Measurements from ENCODE around the gene EFNA4.
A peak's percentile ranks its signal among the peaks of the same experiment; 100 is the strongest.

EFNA4 gene

DNA sequence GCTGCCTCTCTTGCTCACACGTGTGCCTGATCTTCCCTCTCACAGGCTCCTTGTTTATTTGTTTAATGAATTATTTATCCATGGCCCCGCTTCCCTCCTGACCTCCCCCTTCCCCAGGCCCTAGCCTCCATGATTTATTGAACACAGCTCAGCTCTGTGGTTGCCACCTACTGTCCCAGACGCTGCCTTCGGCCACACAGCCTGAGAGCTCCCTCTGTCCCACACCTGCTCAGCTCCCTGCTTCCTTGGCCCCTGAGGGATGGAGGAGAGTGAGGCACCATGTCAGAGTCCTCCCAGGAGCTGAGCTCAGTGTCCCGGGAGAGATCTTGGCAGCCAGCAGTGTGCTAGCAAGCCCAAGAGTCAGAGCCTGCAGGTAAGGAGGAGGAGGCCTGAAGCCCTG, 12.0 kb downstream of the EFNA4 start:
- DNase-seq (ENCODE audit: low spot score) = no peak

DNA sequence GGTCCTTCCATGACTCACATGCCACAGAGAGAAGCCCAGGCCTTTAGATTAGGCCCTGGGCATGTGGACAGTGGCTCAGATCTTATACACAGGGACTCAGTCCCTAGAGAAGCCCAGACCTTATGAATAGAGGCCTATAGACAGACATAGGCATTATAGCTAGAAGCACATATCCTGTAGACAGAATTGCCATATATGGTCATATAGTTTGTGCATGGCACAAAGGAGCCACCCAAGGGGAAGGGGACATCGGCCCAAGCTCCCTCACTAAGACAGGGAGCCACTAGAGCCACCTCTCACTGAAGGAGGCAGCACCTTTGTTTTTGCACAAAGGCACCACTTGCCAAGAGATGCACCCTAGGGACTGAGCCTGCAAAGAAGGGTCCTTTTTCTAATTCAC, 12.8 kb downstream of the EFNA4 start:
- DNase-seq (ENCODE audit: low spot score) = no peak

DNA sequence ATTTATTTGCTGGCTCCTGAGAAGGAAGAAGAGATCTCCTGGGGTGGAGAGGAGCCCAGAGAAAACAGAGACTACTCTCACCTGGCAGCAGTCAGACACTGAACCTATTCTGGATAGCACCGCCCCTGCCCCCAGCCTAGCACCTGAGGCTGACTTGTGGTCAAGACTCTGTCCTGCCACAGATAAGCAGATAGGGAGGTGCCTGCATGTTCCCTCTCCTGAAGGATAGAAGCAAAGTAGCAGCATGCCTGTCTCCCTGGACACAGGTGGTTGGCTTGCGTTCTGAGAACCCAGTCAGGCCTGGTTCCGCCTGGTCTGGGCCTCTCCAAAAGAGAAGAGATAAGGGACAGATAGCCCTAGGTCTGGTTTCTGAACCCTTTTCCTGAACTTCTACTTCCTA, 13.8 kb downstream of the EFNA4 start:
- no peak for DNase-seq (ENCODE audit: low spot score)

DNA sequence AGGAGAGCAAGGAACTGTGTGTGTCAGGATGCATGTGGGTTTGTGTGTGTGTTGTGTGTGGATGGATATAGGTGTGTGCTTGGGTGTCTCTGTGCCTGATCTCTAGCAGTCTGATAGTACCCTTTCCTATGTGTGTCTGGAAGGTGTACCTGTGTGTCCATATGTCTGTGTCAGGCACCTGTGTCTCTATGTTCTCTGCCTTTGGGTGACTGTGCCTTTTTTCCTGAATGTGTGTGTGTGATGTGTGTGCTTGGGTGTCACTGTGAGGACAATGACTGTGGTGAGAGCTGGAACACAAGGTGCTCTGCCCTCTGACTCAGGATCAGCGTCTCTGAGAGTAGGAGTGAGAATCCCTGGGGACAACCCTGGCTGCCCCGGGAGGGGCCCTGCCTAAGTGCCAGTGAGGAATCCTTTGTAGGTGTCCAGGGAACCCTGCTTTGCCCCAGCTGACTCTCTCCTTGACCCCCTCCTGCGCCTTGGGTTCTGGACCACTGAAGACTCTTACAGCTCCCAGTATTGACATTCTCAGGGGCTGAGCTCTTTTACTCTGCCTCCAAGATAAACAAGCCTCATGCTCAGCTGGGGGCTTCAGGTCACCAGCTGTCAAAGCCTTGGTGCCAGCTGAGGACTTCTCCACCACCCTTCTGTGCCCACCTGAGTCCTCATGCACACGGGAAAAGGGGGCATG, 14.4 kb downstream of the EFNA4 start:
- DNase-seq (ENCODE audit: low spot score) = no peak

DNA sequence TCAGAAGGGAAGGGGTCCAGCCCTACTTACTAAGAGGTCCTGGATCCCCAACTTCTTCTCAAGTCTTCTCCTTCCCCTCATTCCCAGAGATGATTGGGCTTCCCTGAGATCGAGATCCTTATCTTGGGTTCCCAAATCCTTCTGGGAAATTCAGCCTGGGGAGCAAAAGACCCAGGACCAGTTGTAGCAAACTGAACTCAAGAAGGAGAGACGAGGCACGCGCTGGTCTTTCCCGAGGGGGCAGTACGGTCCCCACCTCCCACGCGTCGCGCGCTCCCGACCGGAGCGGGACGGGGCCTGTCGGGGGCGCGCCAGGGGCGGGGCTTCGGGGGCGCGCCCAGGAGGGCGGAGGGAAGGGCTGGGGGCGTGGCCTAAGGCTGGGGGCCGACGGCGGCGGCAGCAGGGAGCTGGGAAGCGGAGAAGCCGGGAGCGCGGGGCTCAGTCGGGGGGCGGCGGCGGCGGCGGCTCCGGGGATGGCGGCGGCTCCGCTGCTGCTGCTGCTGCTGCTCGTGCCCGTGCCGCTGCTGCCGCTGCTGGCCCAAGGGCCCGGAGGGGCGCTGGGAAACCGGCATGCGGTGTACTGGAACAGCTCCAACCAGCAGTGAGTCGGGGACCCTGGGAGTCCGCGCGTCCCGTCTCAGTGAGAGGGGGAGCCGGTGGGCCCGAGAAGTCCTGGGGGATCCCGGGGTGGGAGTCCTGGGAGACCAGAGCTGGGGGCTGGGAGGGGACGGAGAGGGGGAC, 15.1 kb downstream of the EFNA4 start, which contains the start of gene EFNA3:
TSS of gene EFNA3 (plus strand) at position 369 of the 741 bp plus-strand sequence. CDS start at position 474, 105 bp downstream.
- DNase-seq (ENCODE audit: low spot score) = peak; percentile 87

DNA sequence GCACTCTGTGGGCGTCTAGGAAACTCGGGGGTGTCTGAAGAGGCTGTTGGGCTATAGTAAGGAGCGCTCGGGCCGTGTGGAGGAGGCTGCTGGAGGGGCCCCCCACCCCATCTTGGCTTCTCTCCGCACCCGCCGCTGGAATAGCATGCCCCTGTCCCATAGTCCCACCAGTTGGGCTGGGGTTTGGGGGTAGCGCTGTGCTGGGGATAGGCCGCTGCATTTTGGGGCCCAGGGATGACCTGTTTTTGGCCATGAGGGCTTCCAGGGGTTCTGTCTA, 15.6 kb downstream of the EFNA4 start:
- no peak for DNase-seq (ENCODE audit: low spot score)

DNA sequence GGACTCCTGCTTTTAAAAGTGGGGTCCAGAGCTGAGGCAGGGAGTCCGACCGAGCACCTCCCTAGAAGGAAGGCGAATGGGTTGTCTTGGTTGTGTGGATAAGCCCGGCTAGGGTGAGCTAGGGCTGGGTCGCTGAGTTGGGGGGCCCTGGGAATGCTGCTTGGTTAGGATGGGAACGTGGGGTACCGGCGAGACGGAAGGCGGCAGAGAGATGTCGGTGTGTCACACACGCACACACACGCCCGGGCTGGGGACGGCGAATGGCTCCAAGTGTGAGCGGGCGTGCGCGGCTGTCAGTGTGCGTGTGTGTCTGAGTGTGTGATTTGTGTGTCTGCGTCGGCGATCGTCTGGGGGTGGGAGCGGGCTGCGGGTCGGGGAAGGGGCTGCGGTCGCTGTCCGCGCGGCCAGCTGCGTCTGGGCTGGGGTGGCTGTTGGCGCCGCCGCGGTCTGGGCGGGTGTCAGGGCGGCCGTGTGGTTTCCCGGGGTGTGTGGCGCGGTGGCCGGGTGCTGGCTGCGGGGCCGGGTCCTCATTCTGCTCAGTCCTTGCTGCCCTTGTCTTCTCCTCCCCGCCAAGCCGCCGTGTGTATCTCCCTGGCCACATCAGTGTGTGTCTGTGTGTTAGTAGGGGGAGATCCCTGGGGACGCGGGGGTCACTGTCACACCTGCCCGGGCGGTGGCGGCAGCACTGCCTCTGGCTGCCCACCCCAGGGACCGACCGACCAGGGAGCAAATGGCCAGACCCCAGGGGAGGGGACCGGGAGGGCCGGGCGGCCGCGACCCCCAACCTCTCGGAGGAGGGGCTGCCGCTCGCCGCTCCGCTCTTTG, 16.2 kb downstream of the EFNA4 start:
- no peak for DNase-seq (ENCODE audit: low spot score)

DNA sequence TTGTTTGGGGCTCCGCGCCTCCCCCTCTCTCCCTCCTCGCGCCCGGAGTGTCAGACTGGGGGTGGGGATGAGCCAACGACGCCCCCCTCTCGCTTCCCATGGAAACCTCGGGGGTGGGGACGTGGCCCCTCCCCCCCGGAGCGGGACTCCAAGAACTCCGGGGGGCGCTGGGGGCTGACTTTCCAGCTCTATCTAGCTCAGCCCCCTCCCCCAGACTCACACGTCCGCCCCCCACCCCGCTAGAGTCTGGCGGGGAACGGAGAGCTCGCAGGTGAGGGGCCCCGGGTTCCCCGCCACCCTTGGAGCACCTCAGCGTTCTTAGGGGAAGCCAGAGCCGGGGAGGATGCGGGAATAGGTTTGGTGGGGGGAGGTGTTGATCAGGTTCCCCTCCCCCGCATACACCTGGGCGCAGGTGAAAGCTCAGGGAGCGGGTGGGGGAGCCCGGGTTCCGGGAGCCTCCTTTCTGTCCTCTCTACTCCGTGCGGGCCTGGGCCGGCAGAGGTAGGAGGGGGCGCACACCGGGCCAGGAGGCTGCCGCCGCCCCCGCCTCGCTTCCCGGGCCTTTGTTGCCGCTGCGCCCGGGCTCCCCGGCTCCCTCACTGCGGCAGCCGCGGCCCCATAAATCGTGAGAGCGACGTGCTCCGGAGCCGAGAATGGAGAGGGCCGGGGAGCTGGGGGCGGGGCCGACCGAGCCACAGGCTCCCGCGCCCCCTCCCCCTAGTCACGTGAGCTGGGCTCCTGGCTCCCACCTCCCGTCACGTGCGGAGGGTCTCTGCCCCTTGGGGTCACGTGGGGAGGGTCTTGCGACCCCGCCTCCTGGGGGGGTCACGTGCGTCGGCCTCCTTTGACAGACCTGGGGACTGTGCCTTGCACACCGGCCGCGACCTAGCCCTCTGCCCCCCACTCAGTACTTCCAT, 17.0 kb downstream of the EFNA4 start:
- no peak for DNase-seq (ENCODE audit: low spot score)

DNA sequence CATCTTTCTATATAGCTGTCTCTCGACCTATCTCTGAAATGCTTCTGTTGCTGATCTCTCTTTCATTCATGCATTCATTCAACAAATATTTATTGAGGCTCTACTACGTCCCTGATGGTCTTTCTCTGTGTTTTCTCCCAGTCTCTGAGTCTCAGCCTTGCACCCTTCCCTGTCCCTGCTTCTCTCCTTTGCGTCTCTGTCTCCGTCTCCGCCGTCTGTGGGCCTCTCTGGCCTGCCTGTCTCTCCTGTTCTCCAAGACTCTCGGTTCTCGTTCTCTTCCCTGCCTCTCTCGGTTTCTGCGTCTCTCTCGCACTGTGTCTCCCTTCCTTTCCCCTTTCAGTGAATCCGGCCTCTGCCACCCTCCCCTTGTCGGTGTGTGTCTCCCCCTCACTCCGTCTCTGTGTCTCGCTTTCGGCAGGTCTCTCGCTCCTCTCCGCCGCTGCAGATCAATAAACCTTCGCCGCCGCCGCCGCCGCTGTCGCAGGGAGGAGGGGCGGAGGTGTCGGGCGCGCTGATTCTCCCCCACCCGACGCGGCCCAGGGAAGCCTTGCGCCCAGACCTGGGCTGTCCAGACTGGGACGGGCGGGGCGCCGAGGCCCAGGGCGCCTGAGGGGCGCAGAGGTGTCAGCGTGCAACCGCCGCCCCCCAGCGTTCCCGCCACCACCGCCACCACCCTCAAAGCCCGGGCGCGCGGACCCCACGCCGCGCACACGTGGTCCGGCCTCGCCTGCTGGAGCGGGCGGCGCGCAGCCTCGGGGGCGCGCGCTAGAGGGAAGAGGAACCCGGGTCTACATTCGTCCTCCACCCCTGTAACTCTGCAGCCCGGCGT, 18.1 kb downstream of the EFNA4 start:
- no peak for DNase-seq (ENCODE audit: low spot score)

DNA sequence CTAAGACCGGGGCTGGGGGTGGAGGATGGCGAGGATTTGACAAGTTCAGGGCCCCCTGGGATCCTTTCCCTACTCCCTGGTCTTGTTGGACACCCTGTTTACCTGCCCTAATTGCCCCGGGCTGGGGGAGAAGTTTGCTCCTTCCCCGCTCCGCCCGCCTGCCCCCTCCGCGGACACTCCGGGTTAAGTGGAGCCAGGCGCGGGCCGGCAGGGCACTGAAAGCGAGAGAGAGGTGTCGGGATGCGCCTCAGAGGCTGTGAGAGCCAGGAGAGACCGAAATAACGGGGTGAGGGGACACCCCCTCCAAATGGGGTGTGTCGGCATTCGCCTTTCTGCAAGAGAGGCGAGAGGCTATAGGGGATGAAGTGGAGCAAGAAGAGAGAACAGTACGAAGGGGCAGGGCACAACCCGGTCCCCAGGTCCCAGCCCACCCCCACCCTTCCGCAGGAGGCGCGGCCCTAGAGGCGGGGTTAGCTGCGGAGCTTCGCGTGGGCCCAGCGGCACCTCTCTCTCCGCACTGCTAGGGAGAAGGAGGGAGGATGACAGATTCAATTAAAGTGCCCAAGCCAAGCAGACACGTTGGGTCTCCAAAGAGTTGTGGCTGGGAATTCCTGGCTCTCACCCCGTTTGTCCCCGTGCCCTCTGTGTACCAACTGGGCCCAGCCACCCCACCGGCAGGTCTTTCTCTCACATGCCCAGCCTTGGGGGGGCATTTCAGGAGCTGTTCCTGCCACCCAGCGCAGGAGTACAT, 18.9 kb downstream of the EFNA4 start:
- DNase-seq (ENCODE audit: low spot score) = no peak

DNA sequence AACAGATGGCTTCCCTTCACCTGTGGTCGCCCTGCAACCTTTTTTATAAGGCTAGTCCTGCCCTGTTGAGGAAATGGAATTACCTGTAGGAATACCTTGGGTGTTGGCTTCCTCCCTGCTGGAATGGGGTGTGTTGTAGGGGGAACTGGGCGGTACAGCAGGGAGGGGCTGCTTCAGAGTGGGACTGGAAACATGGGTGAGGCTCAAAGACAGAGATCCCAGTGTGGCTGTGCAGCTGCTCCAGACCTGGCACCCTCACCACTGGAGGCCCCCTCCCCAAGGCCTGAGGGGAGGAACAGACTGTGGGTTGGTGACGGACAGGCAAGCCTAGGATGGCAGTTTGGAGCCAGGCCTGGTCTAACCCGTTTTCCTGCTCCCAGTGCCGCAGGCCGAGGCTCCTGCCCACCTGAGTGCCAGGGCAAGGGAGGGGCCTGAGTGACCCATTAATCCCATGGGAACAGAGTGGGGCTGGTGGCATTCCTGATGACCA, 19.6 kb downstream of the EFNA4 start:
- no peak for DNase-seq (ENCODE audit: low spot score)

DNA sequence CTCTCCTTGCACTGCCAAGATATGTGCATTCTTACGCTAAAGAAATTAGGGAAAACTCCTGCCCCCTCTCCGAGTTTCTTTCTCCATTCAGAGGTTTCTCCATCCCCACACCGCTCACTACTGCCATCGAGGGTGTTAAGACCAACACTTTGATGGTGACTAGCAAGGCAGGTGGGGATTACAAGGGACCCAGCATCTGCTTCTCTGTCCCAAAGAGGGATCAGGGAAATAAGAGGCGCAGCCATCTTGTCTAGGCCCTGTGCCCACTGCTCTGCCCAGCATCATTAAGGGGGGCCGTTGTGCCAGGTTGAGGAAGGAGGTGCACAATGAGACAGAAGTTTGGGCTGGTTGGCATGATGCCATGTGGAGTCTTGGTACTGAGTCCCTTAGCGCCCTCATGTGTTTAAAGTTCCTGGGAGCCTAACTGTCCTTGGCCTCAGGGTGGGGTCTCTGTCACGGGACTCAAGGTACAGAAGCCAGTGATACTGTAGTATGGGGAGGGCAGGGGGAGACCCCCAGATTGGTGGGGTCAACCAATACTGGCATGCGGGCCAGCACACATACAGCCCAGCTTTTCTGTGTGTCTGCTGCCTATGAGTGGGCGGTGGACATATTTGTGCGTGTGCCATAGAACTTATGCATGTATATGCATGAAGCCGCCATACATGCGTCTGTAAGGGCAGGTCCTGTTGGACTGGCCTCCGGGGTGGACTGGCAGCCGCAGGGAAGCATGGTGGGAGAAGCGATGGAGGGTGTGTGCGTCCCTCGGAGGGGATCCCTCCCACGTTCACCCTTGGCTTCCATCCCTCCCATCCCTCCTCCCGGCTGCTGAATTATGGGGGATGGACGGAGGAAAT, 20.6 kb downstream of the EFNA4 start:
- DNase-seq (ENCODE audit: low spot score) = no peak

DNA sequence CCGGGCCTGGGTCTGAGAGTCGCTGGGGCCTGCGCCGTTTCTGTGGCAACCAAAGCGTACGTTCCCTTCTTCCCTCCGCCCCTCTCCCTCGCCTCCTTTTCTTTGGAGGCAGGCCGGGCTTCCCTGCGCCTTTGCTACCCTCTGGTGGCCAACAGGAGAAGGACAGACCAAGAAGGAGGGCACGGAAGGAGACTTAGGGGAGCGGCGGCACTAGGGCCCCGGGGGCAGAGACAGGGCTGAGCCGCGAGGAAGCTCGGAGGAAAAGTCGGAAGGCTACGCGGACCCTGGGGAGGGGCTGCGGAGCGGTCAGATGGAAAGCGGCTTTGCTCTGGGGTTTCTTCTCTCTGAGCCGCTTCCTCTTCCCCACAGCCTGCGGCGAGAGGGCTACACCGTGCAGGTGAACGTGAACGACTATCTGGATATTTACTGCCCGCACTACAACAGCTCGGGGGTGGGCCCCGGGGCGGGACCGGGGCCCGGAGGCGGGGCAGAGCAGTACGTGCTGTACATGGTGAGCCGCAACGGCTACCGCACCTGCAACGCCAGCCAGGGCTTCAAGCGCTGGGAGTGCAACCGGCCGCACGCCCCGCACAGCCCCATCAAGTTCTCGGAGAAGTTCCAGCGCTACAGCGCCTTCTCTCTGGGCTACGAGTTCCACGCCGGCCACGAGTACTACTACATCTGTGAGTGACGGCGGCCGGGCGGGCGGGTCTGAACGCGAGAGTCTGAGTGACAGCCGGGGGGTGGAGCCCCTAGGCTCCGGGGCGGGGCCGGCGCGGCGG, 21.4 kb downstream of the EFNA4 start:
- peak; percentile 95 for DNase-seq (ENCODE audit: low spot score)

DNA sequence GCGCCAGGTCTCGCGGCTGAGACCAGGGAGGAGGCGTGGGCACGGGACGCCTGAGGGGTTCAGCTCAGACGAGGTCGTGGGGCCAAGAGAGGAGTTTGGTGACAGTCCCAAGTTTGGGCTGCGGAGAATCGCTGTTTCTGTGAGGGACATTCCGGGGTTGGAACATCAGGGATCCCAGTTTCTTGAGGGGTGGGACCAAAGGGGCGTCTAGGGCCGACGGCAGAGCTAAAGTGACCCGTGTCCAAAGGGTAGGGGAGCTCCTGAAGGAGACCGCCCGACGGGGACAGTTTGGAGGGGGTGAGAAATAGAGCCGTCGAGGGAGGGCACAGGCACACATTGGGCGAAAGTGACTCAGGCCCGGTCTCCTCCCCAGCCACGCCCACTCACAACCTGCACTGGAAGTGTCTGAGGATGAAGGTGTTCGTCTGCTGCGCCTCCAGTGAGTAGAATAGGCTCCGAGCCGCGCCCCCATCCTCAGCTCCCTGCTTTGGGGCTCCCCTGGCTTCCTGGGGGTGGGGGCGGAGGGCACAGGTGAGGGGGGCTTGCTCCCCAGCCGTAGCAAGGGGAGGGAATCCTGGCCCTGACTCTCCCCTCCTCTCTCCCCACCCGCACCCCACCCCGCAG, 22.1 kb downstream of the EFNA4 start:
- DNase-seq (ENCODE audit: low spot score) = no peak

DNA sequence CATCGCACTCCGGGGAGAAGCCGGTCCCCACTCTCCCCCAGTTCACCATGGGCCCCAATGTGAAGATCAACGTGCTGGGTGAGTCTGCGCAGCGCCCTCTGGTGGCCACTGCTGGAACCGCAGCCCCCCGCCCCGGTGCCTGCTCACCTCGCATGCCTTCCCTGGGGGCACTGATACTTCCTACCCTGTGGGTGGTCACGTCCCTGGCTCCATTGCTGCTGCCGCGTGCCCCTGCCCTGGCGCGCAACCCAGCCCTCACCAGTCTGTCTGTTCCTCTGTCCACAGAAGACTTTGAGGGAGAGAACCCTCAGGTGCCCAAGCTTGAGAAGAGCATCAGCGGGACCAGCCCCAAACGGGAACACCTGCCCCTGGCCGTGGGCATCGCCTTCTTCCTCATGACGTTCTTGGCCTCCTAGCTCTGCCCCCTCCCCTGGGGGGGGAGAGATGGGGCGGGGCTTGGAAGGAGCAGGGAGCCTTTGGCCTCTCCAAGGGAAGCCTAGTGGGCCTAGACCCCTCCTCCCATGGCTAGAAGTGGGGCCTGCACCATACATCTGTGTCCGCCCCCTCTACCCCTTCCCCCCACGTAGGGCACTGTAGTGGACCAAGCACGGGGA, 22.7 kb downstream of the EFNA4 start:
- no peak for DNase-seq (ENCODE audit: low spot score)

DNA sequence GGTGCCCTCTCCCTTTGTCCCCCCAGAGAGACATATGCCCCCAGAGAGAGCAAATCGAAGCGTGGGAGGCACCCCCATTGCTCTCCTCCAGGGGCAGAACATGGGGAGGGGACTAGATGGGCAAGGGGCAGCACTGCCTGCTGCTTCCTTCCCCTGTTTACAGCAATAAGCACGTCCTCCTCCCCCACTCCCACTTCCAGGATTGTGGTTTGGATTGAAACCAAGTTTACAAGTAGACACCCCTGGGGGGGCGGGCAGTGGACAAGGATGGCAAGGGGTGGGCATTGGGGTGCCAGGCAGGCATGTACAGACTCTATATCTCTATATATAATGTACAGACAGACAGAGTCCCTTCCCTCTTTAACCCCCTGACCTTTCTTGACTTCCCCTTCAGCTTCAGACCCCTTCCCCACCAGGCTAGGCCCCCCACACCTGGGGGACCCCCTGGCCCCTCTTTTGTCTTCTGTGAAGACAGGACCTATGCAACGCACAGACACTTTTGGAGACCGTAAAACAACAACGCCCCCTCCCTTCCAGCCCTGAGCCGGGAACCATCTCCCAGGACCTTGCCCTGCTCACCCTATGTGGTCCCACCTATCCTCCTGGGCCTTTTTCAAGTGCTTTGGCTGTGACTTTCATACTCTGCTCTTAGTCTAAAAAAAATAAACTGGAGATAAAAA, 23.5 kb downstream of the EFNA4 start:
- no peak for DNase-seq (ENCODE audit: low spot score)
